Activated CD8-positive, alpha-beta T cell treated with anti-CD3 and anti-CD28 coated beads for 36 hours (primary cell): ENCODE results near the gene TBXAS1. TPM values are rescaled to one million over a fixed set of nuclear protein-coding genes. Genes with fewer than 3 reads are reported as not detected.

Experiments used
- ATAC-seq: fragments of 200-7000 bp; cut with Tn5 transposase; one replicate; pipeline ENCODE4 v1.10.0; 2021; ENCODE audit warnings: mild to moderate bottlenecking, moderate library complexity
- CTCF ChIA-PET: fragments of 350-600 bp; sonication (Branson Sonifier 250); formaldehyde crosslinking; loops from one replicate; lab custom pipeline; 2021; ENCODE audit warnings: antibody characterized with exemption; lab: Charles Lee
- POLR2A ChIA-PET: fragments of 350-600 bp; sonication (Branson Sonifier 250); formaldehyde crosslinking; loops from one replicate; lab custom pipeline; 2021; ENCODE audit warnings: antibody characterized with exemption; lab: Charles Lee
- DNase-seq: peaks from one replicate; pipeline ENCODE4 v3.0.0-alpha.2; 2020
- H3K27ac Mint-ChIP-seq: one replicate; pipeline ENCODE4 v1.8.0; 2021; ENCODE audit warnings: mild to moderate bottlenecking, mixed read lengths
- H3K27me3 Mint-ChIP-seq: one replicate; pipeline ENCODE4 v1.8.0; 2021; ENCODE audit warnings: mixed read lengths
- H3K36me3 Mint-ChIP-seq: one replicate; pipeline ENCODE4 v1.8.0; 2021; ENCODE audit warnings: low read depth, mixed read lengths
- H3K4me1 Mint-ChIP-seq: one replicate; pipeline ENCODE4 v1.8.0; 2021; ENCODE audit warnings: low read depth, mixed read lengths
- H3K4me3 Mint-ChIP-seq: one replicate; pipeline ENCODE4 v1.8.0; 2021; ENCODE audit warnings: mild to moderate bottlenecking, moderate library complexity, mixed read lengths
- H3K9me3 Mint-ChIP-seq: one replicate; pipeline ENCODE4 v1.8.0; 2021; ENCODE audit warnings: mixed read lengths
- intact Hi-C: fragments of 100-400 bp; cut with micrococcal nuclease; formaldehyde crosslinking; loops from one replicate; pipeline ENCODE4 v1.10.0; 2022
- total RNA-seq, 2 experiments: library from RNA; stranded (reverse); gene quantifications; one replicate each; pipeline ENCODE4 v1.2.3, GENCODE V29; 2021
- TF ChIP-seq, protein P1 (sequence below): fragments of 200-600 bp; IDR thresholded peaks from one replicate; pipeline ENCODE4 v1.8.0; 2022; ENCODE audit warnings: antibody characterized with exemption, mild to moderate bottlenecking

Gene TBXAS1
- total RNA-seq, 2 experiments from 2014 or later = 1.5 to 2.1 TPM

DNA sequence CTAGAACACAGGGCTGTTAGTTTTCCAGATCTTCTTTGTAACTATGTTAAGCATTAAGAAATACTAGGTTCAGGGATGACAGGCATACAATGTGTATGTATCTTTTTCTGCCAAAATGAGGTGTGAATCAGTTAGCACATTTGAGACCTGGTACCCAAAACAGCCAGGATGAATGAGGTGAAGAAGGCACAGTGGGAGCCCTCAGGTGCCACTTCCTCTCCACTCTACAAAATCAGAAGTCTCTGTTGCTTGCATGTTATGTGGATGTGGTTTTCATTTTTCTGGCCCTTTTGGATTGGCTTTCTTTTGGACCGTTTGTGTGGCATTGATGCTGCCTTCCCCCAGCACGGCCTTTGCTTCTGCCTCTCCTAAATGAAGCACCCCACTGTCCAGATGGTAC, 15.4 kb upstream of the TBXAS1 start:
- Mint-ChIP-seq H3K4me1 (peaks cover 9% of the 10 kb centered on the region), H3K27ac (no peak overlapping the region), H3K4me3 (no peak overlapping the region), H3K9me3 (peaks cover 6% of the 10 kb centered on the region), H3K36me3 (no peaks in the 10 kb centered on the region), H3K27me3 (no peaks in the 10 kb centered on the region)
- ChIA-PET CTCF (interaction anchor here (1.1 kb wide), 1 partner anchor 379 kb away, joined by 3 read pairs; no protein-coding TSS in a partner anchor), POLR2A (no interaction called here)
- DNase-seq (no peak), ATAC-seq (no peak)
- TF ChIP-seq, protein P1, sequence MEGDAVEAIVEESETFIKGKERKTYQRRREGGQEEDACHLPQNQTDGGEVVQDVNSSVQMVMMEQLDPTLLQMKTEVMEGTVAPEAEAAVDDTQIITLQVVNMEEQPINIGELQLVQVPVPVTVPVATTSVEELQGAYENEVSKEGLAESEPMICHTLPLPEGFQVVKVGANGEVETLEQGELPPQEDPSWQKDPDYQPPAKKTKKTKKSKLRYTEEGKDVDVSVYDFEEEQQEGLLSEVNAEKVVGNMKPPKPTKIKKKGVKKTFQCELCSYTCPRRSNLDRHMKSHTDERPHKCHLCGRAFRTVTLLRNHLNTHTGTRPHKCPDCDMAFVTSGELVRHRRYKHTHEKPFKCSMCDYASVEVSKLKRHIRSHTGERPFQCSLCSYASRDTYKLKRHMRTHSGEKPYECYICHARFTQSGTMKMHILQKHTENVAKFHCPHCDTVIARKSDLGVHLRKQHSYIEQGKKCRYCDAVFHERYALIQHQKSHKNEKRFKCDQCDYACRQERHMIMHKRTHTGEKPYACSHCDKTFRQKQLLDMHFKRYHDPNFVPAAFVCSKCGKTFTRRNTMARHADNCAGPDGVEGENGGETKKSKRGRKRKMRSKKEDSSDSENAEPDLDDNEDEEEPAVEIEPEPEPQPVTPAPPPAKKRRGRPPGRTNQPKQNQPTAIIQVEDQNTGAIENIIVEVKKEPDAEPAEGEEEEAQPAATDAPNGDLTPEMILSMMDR = no peak
- intact Hi-C loops = no loop called here

- Mint-ChIP-seq H3K4me1 (peaks cover 6% of the 10 kb centered on the region), H3K4me3 (no peak overlapping the region), H3K9me3 (peaks cover 6% of the 10 kb centered on the region), H3K27me3 (no peaks in the 10 kb centered on the region), H3K27ac (no peak overlapping the region), H3K36me3 (no peaks in the 10 kb centered on the region)
- POLR2A ChIA-PET = no interaction called here
- CTCF ChIA-PET = interaction anchor here (1.5 kb wide), 1 partner anchor 215 kb away, joined by 4 read pairs; no protein-coding TSS in a partner anchor
- intact Hi-C loops = no loop called here
- TF ChIP-seq, protein P1 = no peak
- DNase-seq (no peak), ATAC-seq (no peak)
These were observed 11.8 kb upstream of the TBXAS1 start for GRCh38 chr7:139817249-139817648.

DNA sequence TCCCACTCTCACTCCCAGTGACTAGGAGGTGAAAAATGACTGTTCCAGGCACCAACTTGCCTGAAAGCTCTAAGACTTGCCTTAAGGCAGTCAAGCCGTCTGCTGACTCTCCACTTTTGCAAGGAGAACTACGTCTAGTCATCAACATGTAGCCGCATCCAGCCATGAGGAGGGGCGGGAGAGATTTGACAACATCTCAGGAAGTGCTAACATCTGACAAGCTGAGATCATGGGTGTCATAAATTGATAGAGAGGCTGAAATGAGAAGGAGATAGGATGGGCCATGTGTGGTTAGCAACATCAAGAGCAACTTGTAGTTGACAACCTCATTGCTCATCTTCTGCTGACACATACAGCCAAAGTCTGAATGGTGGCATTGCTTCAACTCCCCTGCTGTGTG, 9.0 kb upstream of the TBXAS1 start:
- TF ChIP-seq, protein P1 = no peak
- CTCF ChIA-PET = no interaction called here
- DNase-seq = no peak
- Mint-ChIP-seq H3K4me3 (no peak overlapping the region), H3K9me3 (peaks cover 6% of the 10 kb centered on the region), H3K27me3 (no peaks in the 10 kb centered on the region), H3K4me1 (no peaks in the 10 kb centered on the region), H3K27ac (no peak overlapping the region), H3K36me3 (no peaks in the 10 kb centered on the region)
- POLR2A ChIA-PET = no interaction called here
- peak; percentile 42 for ATAC-seq
- intact Hi-C loops = no loop called here

- intact Hi-C loops = no loop called here
- ATAC-seq = no peak
These were observed 7.5 kb upstream of the TBXAS1 start for GRCh38 chr7:139821349-139822105.

DNA sequence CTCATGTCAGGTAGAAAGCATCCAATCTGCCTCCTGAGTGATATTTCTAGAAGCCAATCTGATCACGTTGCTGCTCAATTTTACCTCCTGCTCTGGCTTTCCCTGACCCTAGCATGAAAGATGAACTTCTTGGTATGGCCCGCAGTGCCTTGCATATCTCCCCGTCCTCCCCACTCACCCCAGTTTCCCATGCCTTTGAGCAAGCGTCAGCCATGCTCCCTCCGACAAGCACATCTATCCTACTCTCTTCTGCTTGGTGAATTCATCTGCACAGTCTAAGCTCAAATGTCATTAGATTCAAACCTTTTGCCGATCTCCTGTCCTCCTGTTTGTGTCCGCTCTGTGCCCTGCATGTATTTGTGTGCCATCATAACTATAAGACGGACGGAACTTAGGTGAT, 6.2 kb upstream of the TBXAS1 start:
- Mint-ChIP-seq H3K4me1 (no peaks in the 10 kb centered on the region), H3K27me3 (peaks cover 3% of the 10 kb centered on the region), H3K27ac (no peak overlapping the region), H3K4me3 (no peak overlapping the region), H3K36me3 (no peaks in the 10 kb centered on the region), H3K9me3 (no peaks in the 10 kb centered on the region)
- intact Hi-C loops = no loop called here
- TF ChIP-seq, protein P1 = no peak
- DNase-seq = no peak
- CTCF ChIA-PET = interaction anchor here (2.0 kb wide), 1 partner anchor 177 kb away, joined by 5 read pairs; no protein-coding TSS in a partner anchor
- ATAC-seq = no peak
- POLR2A ChIA-PET = no interaction called here

More at GRCh38 chr7:139821349-139822105, 7.5 kb upstream of the TBXAS1 start:
- peaks cover 3% of the 10 kb centered on the region for H3K9me3 Mint-ChIP-seq
- no peak for DNase-seq
- ChIA-PET CTCF (no interaction called here), POLR2A (interaction anchor here (0.6 to 1.0 kb wide), 3 partner anchors 18 to 616 kb away, joined by 3 read pairs; no protein-coding TSS in a partner anchor)
- no peaks in the 10 kb centered on the region for H3K27me3 Mint-ChIP-seq
- no peak overlapping the region for H3K4me3 Mint-ChIP-seq
- no peaks in the 10 kb centered on the region for H3K36me3 Mint-ChIP-seq
- H3K4me1 Mint-ChIP-seq = no peaks in the 10 kb centered on the region
- TF ChIP-seq, protein P1 = no peak
- H3K27ac Mint-ChIP-seq = no peak overlapping the region
